ENCODE data around the gene IFNAR2.

DNA sequence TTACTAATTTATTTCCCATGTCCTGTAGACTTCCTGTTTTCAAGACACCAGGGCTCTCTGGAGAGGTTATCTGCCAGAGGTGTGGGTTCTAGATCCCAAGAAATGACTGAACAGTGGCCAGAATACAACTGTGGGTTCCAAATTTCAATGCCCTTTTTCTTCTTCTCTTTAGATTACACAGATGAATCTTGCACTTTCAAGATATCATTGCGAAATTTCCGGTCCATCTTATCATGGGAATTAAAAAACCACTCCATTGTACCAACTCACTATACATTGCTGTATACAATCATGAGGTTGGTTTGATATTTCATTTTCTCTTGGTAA lies 15.0 kb downstream of the IFNAR2 start:
- TF ChIP-seq, protein P1, sequence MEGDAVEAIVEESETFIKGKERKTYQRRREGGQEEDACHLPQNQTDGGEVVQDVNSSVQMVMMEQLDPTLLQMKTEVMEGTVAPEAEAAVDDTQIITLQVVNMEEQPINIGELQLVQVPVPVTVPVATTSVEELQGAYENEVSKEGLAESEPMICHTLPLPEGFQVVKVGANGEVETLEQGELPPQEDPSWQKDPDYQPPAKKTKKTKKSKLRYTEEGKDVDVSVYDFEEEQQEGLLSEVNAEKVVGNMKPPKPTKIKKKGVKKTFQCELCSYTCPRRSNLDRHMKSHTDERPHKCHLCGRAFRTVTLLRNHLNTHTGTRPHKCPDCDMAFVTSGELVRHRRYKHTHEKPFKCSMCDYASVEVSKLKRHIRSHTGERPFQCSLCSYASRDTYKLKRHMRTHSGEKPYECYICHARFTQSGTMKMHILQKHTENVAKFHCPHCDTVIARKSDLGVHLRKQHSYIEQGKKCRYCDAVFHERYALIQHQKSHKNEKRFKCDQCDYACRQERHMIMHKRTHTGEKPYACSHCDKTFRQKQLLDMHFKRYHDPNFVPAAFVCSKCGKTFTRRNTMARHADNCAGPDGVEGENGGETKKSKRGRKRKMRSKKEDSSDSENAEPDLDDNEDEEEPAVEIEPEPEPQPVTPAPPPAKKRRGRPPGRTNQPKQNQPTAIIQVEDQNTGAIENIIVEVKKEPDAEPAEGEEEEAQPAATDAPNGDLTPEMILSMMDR (conservative IDR thresholded peaks at IDR 0.05; ENCODE audit: low read length) = no peak
- TF ChIP-seq EZH2phosphoT487 (IDR thresholded peaks at IDR 0.05; ENCODE audit: borderline replicate concordance, low read depth, low read length) = no peak

Measured in OCI-LY7 (cell line).